Measurements from ENCODE around the gene SYPL1.
"Not testable (repeated sequence)": the region's sequence is repeated elsewhere in the genome, so short reads cannot be mapped to it uniquely, and the experiment has no call there.

SYPL1 gene

DNA sequence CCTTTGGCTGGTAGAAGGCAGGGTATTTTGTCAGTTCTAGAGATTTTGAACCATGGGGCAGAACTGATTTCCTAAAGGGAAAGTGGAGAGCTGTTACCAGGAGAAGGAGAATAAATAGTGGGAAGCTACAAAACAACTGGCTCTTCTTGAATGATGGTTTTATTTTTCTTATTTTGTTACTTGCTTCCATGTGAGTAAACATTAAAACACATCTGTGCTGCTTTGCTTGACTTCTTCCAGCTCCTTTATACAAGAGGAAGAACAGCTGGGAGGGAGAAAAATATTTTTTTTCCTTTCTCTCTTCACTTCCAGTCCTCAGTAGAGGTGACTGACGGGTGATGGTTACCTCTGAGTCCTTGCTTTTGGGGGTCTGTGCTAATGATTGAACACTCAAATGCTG is 30.0 kb upstream of the SYPL1 start:
- TF ChIP-seq, protein P1, sequence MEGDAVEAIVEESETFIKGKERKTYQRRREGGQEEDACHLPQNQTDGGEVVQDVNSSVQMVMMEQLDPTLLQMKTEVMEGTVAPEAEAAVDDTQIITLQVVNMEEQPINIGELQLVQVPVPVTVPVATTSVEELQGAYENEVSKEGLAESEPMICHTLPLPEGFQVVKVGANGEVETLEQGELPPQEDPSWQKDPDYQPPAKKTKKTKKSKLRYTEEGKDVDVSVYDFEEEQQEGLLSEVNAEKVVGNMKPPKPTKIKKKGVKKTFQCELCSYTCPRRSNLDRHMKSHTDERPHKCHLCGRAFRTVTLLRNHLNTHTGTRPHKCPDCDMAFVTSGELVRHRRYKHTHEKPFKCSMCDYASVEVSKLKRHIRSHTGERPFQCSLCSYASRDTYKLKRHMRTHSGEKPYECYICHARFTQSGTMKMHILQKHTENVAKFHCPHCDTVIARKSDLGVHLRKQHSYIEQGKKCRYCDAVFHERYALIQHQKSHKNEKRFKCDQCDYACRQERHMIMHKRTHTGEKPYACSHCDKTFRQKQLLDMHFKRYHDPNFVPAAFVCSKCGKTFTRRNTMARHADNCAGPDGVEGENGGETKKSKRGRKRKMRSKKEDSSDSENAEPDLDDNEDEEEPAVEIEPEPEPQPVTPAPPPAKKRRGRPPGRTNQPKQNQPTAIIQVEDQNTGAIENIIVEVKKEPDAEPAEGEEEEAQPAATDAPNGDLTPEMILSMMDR (conservative IDR thresholded peaks at IDR 0.05; ENCODE audit: low read depth, low read length): no peak
- DNase-seq (ENCODE audit: low read depth): no peak
- no peak overlapping the region for H3K4me3 ChIP-seq (ENCODE audit: low read length)

DNA sequence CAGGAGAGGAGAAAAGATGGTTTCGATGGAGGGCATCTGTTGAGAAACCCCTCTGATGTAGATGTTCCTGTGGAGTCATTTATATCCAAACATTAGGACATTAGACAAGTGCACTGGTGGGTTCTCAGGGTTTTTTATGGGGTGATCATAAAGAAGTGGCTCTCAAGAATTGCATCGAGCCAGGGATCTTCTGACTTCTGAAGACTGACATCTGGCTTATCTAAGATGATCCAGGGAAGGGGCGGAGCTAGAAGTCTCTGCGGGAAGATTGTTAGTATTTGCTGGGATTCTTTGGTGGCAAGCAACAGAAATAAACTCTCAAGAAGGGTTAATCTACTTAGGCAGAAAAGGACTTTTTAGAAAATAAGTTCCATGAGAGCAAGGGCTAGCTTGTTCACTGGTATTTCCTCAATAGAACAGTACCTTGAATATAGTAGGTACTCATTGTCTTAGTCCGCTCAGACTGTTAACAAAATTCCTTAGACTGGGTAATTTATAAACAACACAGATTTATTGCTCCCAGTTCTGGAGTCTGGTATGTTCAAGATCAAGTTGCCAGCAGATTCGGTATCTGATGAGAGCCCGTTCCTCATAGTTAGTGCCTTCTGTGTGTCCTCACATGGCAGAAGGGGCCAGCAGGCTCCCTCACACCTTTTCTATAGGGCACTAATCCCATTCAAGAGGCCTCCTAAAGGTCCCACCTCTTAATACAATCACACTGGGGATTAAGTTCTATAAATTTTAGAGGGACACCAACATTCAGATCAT is 28.5 kb upstream of the SYPL1 start:
- TF ChIP-seq, protein P1 (conservative IDR thresholded peaks at IDR 0.05; ENCODE audit: low read depth, low read length): no peak
- no peak overlapping the region for H3K4me3 ChIP-seq (ENCODE audit: low read length)
- no peak for DNase-seq (ENCODE audit: low read depth)

DNA sequence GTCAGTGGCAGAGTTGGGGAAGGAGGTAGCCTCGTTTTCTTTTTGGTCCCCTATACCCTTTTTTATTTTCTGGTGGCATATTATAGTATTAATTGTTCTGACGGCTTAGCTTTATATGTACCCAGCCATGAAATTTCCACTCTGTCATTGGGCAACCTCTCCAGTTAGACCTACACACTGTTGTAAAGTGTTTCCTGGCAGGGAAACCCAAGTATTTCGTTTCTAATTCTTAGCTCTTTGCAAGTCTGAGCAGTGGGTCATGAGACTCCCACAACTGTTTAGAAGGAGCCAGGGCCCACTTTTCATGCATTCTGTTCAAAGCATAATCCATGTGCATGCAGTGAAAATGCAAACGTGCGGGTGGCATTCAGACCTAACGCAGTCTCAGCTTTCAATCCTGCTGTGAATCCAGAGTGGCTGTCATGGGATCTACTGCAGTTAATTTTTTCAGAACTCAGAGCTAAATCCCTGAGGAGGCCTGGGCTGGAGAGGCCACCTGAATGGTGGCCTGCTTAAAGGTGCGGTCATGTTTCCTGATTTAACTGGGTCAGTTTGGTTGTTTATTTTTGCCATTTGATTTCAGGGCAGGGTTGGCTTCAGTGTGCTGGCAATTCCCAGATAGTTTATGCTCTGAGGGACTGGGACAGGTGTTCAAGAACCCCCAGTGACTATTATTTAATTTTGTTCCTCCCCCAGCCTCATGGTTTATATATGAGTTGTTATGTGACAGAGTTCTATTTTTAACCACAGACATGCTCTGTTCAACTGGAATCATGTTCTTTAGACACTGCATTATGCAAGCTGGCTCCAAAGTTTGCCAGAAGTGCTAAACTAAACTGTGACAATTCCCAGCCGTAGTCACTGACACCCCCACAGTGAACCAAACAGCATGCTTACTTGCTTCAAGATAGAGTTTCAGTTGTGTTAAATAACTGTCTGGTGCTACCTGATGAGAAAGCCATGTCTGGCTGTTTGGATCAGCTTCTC is 27.4 kb upstream of the SYPL1 start:
- no peak overlapping the region for H3K4me3 ChIP-seq (ENCODE audit: low read length)
- DNase-seq (ENCODE audit: low read depth): peak; percentile 49
- TF ChIP-seq, protein P1 (conservative IDR thresholded peaks at IDR 0.05; ENCODE audit: low read depth, low read length): no peak

DNA sequence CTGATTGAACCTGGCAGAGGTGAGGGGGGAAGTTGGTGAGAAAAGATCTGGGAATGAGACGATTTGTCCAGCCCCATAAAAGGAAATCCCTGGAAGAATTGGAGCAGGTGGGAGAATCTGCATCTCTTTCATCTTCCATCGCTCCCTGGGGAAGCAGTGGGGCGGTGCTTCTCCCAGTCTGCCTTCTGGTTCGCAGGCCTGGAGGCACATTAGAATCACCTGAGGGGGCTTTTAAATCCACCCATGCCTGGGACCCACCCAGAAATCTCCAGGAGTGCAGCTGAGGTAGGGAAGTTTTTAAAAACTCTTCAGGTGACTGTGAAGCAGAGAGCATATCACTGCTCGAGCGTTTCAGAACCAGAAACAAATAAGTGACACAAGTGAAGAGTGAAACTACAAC is 26.7 kb upstream of the SYPL1 start:
- TF ChIP-seq, protein P1 (conservative IDR thresholded peaks at IDR 0.05; ENCODE audit: low read depth, low read length): no peak
- H3K4me3 ChIP-seq (ENCODE audit: low read length): no peak overlapping the region
- DNase-seq (ENCODE audit: low read depth): no peak

DNA sequence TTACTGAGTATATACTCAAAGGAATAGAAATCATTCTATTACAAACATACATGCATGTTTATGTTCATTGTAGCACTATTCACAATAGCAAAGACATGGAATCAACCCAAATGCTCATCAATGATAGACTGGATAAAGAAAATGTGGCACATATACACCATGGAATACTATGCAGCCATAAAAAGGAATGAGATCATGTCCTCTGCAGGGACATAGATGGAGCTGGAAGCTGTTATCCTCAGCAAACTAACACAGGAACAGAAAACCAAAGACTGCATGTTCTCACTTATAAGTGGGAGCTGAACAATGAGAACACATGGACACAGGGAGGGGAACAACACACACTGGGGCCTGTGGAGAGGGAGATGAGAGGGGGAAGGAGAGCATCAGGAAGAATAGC is 26.1 kb upstream of the SYPL1 start:
- not testable (repeated sequence) for DNase-seq (ENCODE audit: low read depth)

DNA sequence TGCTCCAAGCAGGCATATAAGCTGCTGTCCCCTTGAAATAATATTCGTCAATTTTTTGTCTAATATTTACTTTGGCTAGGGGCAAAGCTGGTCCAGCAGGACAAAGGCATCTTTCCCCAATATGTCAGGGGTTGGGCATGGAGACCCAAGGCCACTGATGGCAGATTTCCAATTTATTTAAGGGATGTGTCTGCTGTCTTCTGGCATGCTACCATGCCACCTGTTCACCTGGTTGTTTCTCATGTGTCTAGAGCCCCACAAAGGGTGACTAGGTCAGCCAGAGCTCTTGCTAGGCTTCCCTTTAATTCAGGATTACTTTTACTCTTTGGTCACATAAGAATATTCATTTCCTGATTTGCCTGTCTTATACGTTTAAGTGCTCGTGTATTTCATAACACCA is 22.1 kb upstream of the SYPL1 start:
- no peak overlapping the region for H3K4me3 ChIP-seq (ENCODE audit: low read length)
- DNase-seq (ENCODE audit: low read depth): no peak
- TF ChIP-seq, protein P1 (conservative IDR thresholded peaks at IDR 0.05; ENCODE audit: low read depth, low read length): no peak

More for the DNA sequence above, 26.1 kb upstream of the SYPL1 start:
- H3K4me3 ChIP-seq (ENCODE audit: low read length): not testable (repeated sequence)

DNA sequence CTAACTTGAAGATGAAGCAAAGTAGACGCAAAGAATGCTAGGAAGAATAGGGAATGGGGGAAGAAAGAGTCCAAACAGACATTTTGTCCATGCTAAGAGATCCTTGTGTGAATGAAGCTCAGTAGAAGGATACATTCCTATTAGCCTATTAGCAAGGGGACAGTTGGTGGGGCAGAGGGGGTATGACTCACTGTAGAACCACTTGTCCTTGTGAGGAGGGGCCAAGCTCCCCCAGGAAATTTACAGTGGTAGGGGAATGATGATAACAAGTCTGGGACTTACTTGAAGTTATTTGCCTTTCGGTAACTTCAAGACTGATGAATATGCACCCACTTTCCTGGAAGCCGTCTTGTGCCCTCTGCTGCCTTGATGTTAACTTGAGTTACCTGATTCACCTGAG is 17.2 kb upstream of the SYPL1 start:
- DNase-seq (ENCODE audit: low read depth): no peak
- H3K4me3 ChIP-seq (ENCODE audit: low read length): no peak overlapping the region
- TF ChIP-seq, protein P1 (conservative IDR thresholded peaks at IDR 0.05; ENCODE audit: low read depth, low read length): no peak

Measured in retinal pigment epithelial cell (primary cell).